ENCODE results near the gene ZNF700. TPM values are rescaled to one million over a fixed set of nuclear protein-coding genes. Genes with fewer than 3 reads are reported as not detected.

The ZNF700 gene
- total and polyA plus RNA-seq, 2 donors (not counting 3 experiments of a cell fraction or from before 2014, with no cell fraction given) = 2.3 to 7.9 TPM

- CTCF ChIA-PET = interaction anchor here (0.7 to 6.9 kb wide), 3 partner anchors 42 to 790 kb away, joined by 4 to 39 read pairs (median 5); no protein-coding TSS in a partner anchor
- peak; percentile 90 for FAIRE-seq
- DNase-seq (ENCODE audit: low read depth, low spot score) = peak; percentile 54
These were observed 43.6 kb upstream of the ZNF700 start for GRCh38 chr19:11881151-11881800.

More at GRCh38 chr19:11881151-11881800, 43.6 kb upstream of the ZNF700 start:
- intact Hi-C loops (cut with micrococcal nuclease) (loop anchor here (1.0 kb wide), 2 partner anchors 107 to 260 kb away; no protein-coding TSS in a partner anchor), dilution Hi-C loops (cut with MboI; ENCODE audit: extremely low pct_ligation_motif_present, low sequenced_read_pairs) (no loop called here)
- H2AFZ ChIP-seq (ENCODE audit: low read depth, low read length) = no peak overlapping the region
- no peak overlapping the region for H3K4me2 ChIP-seq (ENCODE audit: insufficient read depth, low read length)
- H3K9ac ChIP-seq (replicated peaks; ENCODE audit: extremely low read depth, insufficient read depth, low read length) = no peak overlapping the region
- H3K4me3 ChIP-seq (replicated peaks in 1 of 3; ENCODE audit: insufficient read depth in 1 of 3, low read depth in 1 of 3, low read length in 3 of 3) = no peak overlapping the region
- no peaks in the 10 kb centered on the region for H3K36me3 ChIP-seq (ENCODE audit: control insufficient read depth in 2 of 2, extremely low read depth in 1 of 2, insufficient read depth in 2 of 2, low read length in 2 of 2)
- no peaks in the 10 kb centered on the region for H3K27me3 ChIP-seq (ENCODE audit: control insufficient read depth in 2 of 2, insufficient read depth in 2 of 2, low read length in 2 of 2)
- no TSS peak for BruUV-seq (replicated peaks)
- H3K9me1 ChIP-seq (replicated peaks; ENCODE audit: control insufficient read depth, extremely low read depth, insufficient read depth, low read length) = no peaks in the 10 kb centered on the region
- POLR2A ChIA-PET = no interaction called here
- no peaks in the 10 kb centered on the region for H4K20me1 ChIP-seq (replicated peaks; ENCODE audit: control insufficient read depth, extremely low read depth, insufficient read depth, low read length)
- H3K9me3 ChIP-seq (replicated peaks; ENCODE audit: control insufficient read depth, insufficient read depth, low read length) = no peaks in the 10 kb centered on the region
- no peaks in the 10 kb centered on the region for H3K79me2 ChIP-seq (ENCODE audit: control insufficient read depth, insufficient read depth, low read length)
- TF ChIP-seq CTCF (IDR thresholded peaks at IDR 0.05; ENCODE audit: extremely low read depth in 1 of 2, insufficient read depth in 1 of 2, low read depth in 1 of 2, low read length in 2 of 2) (peak; percentile 68 to 70), POLR2AphosphoS5 (IDR thresholded peaks at IDR 0.05; ENCODE audit: insufficient read depth, low read depth, low read length) (no peak), JUN (IDR thresholded peaks at IDR 0.05; ENCODE audit: borderline replicate concordance, insufficient read depth, insufficient read length, low read depth) (no peak)
- H3K4me1 ChIP-seq (ENCODE audit: control insufficient read depth, extremely low read depth, insufficient read depth, low read length) = no peaks in the 10 kb centered on the region
- no peak overlapping the region for H3K27ac ChIP-seq (ENCODE audit: insufficient read depth, low read depth, low read length)

Data from endothelial cell of umbilical vein (primary cell).